ENCODE results near the gene TPRKB.
"Not testable (repeated sequence)": the region's sequence is repeated elsewhere in the genome, so short reads cannot be mapped to it uniquely, and the experiment has no call there.

Gene TPRKB

GRCh38 chr2:73718421-73718820 is 18.7 kb downstream of the TPRKB start:
- TF ChIP-seq CTCF (IDR thresholded peaks at IDR 0.05; ENCODE audit: low read depth, low read length, missing control alignments): no peak
- no peak overlapping the region for H3K4me3 ChIP-seq (replicated peaks; ENCODE audit: low read depth, low read length)
- no peak for DNase-seq (ENCODE audit: extremely low read depth, low read depth)

DNA sequence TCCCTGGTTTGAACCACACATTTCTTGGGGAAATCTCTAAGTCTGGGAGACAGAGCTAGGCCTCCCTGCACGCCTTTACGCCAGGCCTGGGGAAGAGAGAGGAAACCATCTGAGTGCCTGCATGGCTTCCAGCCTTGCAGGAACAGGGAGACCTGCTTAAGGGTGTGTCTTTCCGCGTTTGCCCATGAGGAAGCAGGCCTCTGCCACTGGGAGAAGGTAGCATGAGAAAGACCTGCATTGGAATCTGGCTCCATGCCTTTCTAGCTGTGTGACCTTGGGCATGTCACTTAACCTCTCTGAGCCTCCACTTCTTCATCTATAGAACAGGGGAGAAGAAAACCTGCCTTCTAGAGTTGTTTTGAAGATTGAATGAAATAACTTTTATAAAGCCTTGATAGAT is 19.4 kb downstream of the TPRKB start:
- not testable (repeated sequence) for DNase-seq (ENCODE audit: extremely low read depth, low read depth); H3K4me3 ChIP-seq (replicated peaks; ENCODE audit: low read depth, low read length)

DNA sequence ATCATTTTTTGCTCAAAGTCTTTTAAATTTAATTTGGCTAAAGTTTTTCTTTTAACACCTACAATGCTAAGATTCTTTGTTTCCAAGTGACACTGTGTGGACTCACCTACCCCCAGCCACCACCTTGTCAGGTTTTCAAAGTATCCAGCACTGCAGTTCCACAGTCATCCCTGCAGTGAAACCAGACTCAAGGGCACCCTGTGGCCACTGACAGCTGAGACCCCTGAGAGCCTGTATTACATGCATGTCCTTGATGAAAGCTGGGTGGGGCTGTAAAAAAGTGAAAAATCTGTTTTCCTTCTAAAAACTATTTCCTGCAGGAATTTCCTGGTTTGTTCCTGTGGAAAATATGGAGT is 19.9 kb downstream of the TPRKB start:
- TF ChIP-seq CTCF (IDR thresholded peaks at IDR 0.05; ENCODE audit: low read depth, low read length, missing control alignments): no peak
- DNase-seq (ENCODE audit: extremely low read depth, low read depth): no peak
- H3K4me3 ChIP-seq (replicated peaks; ENCODE audit: low read depth, low read length): no peak overlapping the region

- DNase-seq (ENCODE audit: extremely low read depth, low read depth): no peak
- H3K4me3 ChIP-seq (replicated peaks; ENCODE audit: low read depth, low read length): no peak overlapping the region
- TF ChIP-seq CTCF (IDR thresholded peaks at IDR 0.05; ENCODE audit: low read depth, low read length, missing control alignments): no peak
Observed at GRCh38 chr2:73716543-73717250, 20.4 kb downstream of the TPRKB start.

DNA sequence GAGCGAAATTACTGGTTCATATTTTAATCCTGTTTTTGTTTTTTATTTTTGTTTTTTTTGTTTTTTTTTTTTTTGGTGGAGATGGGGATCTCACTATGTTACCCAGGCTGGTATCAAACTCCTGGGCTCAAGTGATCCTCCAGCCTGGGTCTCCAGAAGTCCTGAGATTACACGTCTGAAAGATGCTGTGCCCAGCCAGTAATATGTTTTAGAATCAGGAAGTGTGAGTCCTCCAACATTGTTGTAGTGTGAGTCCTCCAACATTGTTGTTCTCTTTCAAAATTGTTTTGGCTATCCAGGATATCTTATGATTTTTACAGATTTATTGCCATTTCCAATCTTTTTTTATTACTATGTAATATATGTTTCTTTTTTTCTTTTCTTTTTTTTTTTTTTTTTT is 23.1 kb downstream of the TPRKB start:
- no peak overlapping the region for H3K4me3 ChIP-seq (replicated peaks; ENCODE audit: low read depth, low read length)
- TF ChIP-seq CTCF (IDR thresholded peaks at IDR 0.05; ENCODE audit: low read depth, low read length, missing control alignments): no peak
- no peak for DNase-seq (ENCODE audit: extremely low read depth, low read depth)

DNA sequence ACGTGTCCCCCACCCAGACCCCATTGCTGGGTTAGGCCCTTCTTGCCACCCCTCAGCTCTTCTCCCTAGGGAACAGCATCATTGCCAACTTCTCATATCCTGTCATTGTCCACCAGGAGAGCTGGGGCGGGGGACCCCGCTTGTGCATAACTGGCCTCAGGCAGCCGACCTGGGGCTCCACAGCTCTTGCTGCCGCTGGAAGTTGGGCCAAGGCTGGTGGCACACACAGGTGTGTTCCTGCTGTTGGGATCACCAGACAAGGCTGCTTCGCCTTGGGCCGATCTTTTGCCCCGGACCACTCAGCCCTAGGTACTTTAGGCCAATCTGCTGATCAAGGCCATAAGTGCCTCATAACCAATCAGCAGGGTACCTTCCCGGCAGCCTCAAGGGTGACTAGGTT is 28.6 kb downstream of the TPRKB start:
- TF ChIP-seq CTCF (IDR thresholded peaks at IDR 0.05; ENCODE audit: low read depth, low read length, missing control alignments): no peak
- DNase-seq (ENCODE audit: extremely low read depth, low read depth): no peak
- H3K4me3 ChIP-seq (replicated peaks; ENCODE audit: low read depth, low read length): no peak overlapping the region

DNA sequence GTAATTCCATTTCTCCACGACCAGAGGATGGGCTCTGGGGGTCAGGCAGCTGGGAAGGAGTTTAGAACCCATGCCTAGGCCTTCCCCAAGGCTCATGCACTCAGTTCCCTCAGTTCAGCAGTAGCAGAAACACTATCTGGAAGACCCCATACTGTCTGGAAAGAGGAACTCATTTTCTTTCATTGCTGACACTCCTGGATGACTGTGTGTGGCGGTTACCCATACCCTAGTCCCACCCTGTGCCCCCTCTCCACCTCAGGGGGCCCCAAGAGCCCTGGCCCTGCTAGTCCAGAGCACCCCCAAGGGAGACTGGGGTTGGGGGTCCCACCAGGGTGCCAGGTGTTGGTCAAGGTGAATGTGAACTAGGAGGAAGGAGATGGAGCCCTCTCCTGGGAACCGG is 29.5 kb downstream of the TPRKB start:
- TF ChIP-seq CTCF (IDR thresholded peaks at IDR 0.05; ENCODE audit: low read depth, low read length, missing control alignments): no peak
- H3K4me3 ChIP-seq (replicated peaks; ENCODE audit: low read depth, low read length): no peak overlapping the region
- no peak for DNase-seq (ENCODE audit: extremely low read depth, low read depth)

Measured in HFF-Myc (cell line).